GM10248 (cell line): ENCODE measurements around the gene PKD1L1.
"Not testable (repeated sequence)": the region's sequence is repeated elsewhere in the genome, so short reads cannot be mapped to it uniquely, and the experiment has no call there.

Experiments
- CTCF ChIA-PET: fragments of 300-600 bp; sonication (Branson Sonifier 250); formaldehyde crosslinking; extraction: SDS; loops from one replicate; lab custom pipeline; 2021; ENCODE audit warnings: antibody characterized with exemption; lab: Yijun Ruan, JAX
- POLR2A ChIA-PET: fragments of 350-650 bp; sonication (Branson Sonifier 250); formaldehyde crosslinking; extraction: SDS; loops from one replicate; lab custom pipeline; 2020; ENCODE audit warnings: antibody characterized with exemption; lab: Yijun Ruan, JAX
- DNase-seq: peaks from one replicate; pipeline ENCODE4 v3.0.0; 2012; ENCODE audit errors: extremely low spot score
- CTCF ChIP-seq: IDR thresholded peaks from 2 replicates; pipeline ENCODE4 v1.5.1; 2012; ENCODE audit warnings: mild to moderate bottlenecking, low read depth; ENCODE audit errors: extremely low read depth, missing control alignments, control extremely low read depth

The PKD1L1 gene

GRCh38 chr7:47933215-47933614 lies 15.1 kb downstream of the PKD1L1 start:
- TF ChIP-seq CTCF, result no peak
- DNase-seq, result no peak
- CTCF ChIA-PET, result interaction anchor here (0.6 to 2.2 kb wide), 5 partner anchors 12 to 667 kb away, joined by 3 to 11 read pairs (median 5); no protein-coding TSS in a partner anchor
- POLR2A ChIA-PET, result no interaction called here

- POLR2A ChIA-PET, result no interaction called here
- CTCF ChIA-PET, result interaction anchor here (1.1 to 2.2 kb wide), 5 partner anchors 12 to 667 kb away, joined by 3 to 11 read pairs (median 6); no protein-coding TSS in a partner anchor
- no peak for DNase-seq
- TF ChIP-seq CTCF, result no peak
Measured at GRCh38 chr7:47932466-47933037, 15.7 kb downstream of the PKD1L1 start.

DNA sequence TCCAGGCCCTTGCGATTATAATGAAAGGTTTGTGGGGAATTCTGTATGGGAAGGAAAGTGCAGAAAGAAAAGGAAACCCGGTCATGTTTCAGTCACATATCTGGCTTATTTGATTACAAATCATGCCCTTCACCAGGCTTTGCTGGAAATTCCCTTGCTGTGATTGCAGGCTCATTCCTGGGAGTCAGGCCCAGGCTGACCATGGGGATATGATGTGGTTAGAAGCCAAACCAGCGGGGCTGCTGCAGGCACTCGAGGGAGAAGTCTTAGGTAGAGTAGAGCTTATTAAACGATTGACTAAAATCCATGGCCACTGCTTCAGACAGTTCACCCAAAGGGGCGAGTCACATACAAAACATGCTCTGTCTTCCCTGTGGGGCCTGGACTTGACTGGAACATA lies 16.2 kb downstream of the PKD1L1 start:
- DNase-seq, result no peak
- no peak for TF ChIP-seq CTCF
- POLR2A ChIA-PET, result no interaction called here
- CTCF ChIA-PET, result interaction anchor here (0.6 to 3.9 kb wide), 5 partner anchors 13 to 668 kb away, joined by 3 to 23 read pairs (median 7); no protein-coding TSS in a partner anchor

GRCh38 chr7:47931005-47932004 lies 17.0 kb downstream of the PKD1L1 start:
- no peak for TF ChIP-seq CTCF
- no peak for DNase-seq
- ChIA-PET POLR2A (no interaction called here), CTCF (interaction anchor here (0.6 to 3.9 kb wide), 6 partner anchors 14 to 667 kb away, joined by 3 to 23 read pairs (median 5); no protein-coding TSS in a partner anchor)

DNA sequence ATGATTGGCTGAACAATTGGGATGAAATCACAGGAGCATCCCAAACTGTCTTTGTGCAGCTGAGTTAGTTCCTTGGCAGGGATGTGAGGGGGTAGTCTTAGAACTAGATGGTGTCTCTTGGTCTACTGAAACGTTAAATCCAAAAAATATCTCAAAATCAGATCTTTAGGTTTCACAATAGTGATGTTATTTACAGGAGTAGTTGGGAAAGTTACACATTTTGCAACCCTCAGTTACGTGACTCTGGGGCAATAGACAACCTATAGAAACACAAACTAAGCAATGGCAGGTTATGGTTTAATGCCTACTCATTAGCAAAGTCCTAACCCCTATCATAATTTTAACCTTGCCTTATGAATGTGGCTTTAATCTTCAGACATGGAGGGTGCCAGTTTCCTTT lies 24.0 kb downstream of the PKD1L1 start:
- no peak for TF ChIP-seq CTCF
- CTCF ChIA-PET, result no interaction called here
- POLR2A ChIA-PET, result no interaction called here

GRCh38 chr7:47923081-47923875 lies 25.0 kb downstream of the PKD1L1 start:
- CTCF ChIA-PET, POLR2A ChIA-PET, DNase-seq: not testable (repeated sequence)

More for the DNA sequence above, 24.0 kb downstream of the PKD1L1 start:
- DNase-seq, result no peak

DNA sequence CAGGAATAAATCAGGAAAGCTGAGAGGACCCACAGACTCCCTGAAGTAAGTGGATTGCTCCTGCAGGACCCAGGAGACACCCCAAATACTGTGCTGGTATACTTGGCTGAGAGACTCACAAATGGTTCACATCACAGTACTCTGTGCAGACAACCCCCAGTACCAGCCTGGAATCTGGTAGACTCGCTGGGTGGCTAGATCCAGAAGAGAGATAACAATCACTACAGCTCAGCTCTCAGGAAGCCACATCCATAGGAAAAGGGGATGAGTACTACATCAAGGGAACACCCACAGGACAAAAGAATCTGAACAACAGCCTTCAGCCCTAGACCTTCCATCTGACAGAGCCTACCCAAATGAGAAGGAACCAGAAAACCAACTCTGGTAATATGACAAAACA lies 31.8 kb downstream of the PKD1L1 start:
- DNase-seq, POLR2A ChIA-PET: not testable (repeated sequence)
- CTCF ChIA-PET, result interaction anchor here (1.2 to 2.7 kb wide), 2 partner anchors 14 to 194 kb away, joined by 3 to 9 read pairs; no protein-coding TSS in a partner anchor
